Neural cell (in vitro differentiated cells): Measurements from ENCODE around the gene RPS19BP1. TPM values are rescaled to one million over a fixed set of nuclear protein-coding genes. Genes with fewer than 3 reads are reported as not detected.
A peak's percentile ranks its signal among the peaks of the same experiment; 100 is the strongest.

ENCODE experiments used
- H2AFZ ChIP-seq: fragments of 200-600, 300-800 bp; sonication (generic), shearing (Covaris generic); 2 replicates; pipeline ENCODE4 v1.6.0; 2014; ENCODE audit warnings: low read depth, mild to moderate bottlenecking, antibody characterized with exemption, low read length, moderate library complexity
- H3F3A ChIP-seq: fragments of 200-600 bp; shearing (Covaris generic); 2 replicates; pipeline ENCODE4 v1.6.1; 2016; ENCODE audit warnings: mild to moderate bottlenecking, moderate library complexity, mixed read lengths, antibody characterized with exemption, low read length; ENCODE audit not compliant: insufficient read depth, poor library complexity, severe bottlenecking
- H3K27ac ChIP-seq: fragments of 200-600, 300-800 bp; sonication (generic), shearing (Covaris generic); 2 replicates; pipeline ENCODE4 v1.5.1; 2014; ENCODE audit warnings: mild to moderate bottlenecking, low read length, moderate library complexity
- H3K27me3 ChIP-seq: fragments of 300-800, 200-600 bp; sonication (generic), shearing (Covaris generic); 2 replicates; pipeline ENCODE4 v1.6.0; 2014; ENCODE audit warnings: mild to moderate bottlenecking, low read depth, low read length, moderate library complexity; ENCODE audit not compliant: insufficient read depth
- H3K36me3 ChIP-seq: fragments of 300-800, 200-600 bp; sonication (generic), shearing (Covaris generic); 2 replicates; pipeline ENCODE4 v1.5.1; 2014; ENCODE audit warnings: mild to moderate bottlenecking, antibody characterized with exemption, low read length, moderate library complexity; ENCODE audit not compliant: insufficient read depth
- H3K4me2 ChIP-seq: fragments of 300-800, 200-600 bp; sonication (generic), shearing (Covaris generic); 2 replicates; pipeline ENCODE4 v1.6.0; 2014; ENCODE audit warnings: mild to moderate bottlenecking, low read length
- H3K4me3 ChIP-seq: fragments of 300-800, 200-600 bp; sonication (generic), shearing (Covaris generic); 2 replicates; pipeline ENCODE4 v1.5.1; 2014; ENCODE audit warnings: mild to moderate bottlenecking, low read length, moderate library complexity
- H3K79me2 ChIP-seq: fragments of 200-600 bp; shearing (Covaris generic); replicated peaks from 2 replicates; pipeline ENCODE4 v1.6.0; 2014; ENCODE audit warnings: mild to moderate bottlenecking, low read length, moderate library complexity; ENCODE audit not compliant: insufficient read depth
- H3K9ac ChIP-seq: fragments of 300-800, 200-600 bp; sonication (generic), shearing (Covaris generic); 2 replicates; pipeline ENCODE4 v1.6.1; 2016; ENCODE audit warnings: mild to moderate bottlenecking, low read length, mixed read lengths
- H3K9me2 ChIP-seq: fragments of 200-600 bp; shearing (Covaris generic); 2 replicates; pipeline ENCODE4 v1.6.1; 2016; ENCODE audit warnings: mild to moderate bottlenecking, low read length, mixed read lengths; ENCODE audit not compliant: insufficient read depth
- H3K9me3 ChIP-seq: fragments of 200-600, 300-800 bp; sonication (generic), shearing (Covaris generic); 2 replicates; pipeline ENCODE4 v1.6.1; 2016; ENCODE audit warnings: mild to moderate bottlenecking, mixed run types, low read length, moderate library complexity, mixed read lengths
- H4K20me1 ChIP-seq: fragments of 200-600 bp; shearing (Covaris generic); 2 replicates; pipeline ENCODE4 v1.6.1; 2016; ENCODE audit warnings: mild to moderate bottlenecking, mixed run types; ENCODE audit not compliant: insufficient read depth
- EP300 ChIP-seq: fragments of 450-650 bp; conservative IDR thresholded peaks from 2 replicates; pipeline ENCODE4 v1.6.1; 2014; ENCODE audit warnings: antibody characterized with exemption, mild to moderate bottlenecking, moderate library complexity; ENCODE audit not compliant: poor library complexity, severe bottlenecking
- EZH2 ChIP-seq: fragments of 200-600, 300-800 bp; shearing (Covaris generic), sonication (generic); IDR thresholded peaks from 2 replicates; pipeline ENCODE4 v1.6.1; 2014; ENCODE audit warnings: antibody characterized with exemption, low read length, borderline replicate concordance, mild to moderate bottlenecking; ENCODE audit not compliant: insufficient read depth, poor library complexity, severe bottlenecking
- MXI1 ChIP-seq: fragments of 450-650 bp; conservative IDR thresholded peaks from 2 replicates; pipeline ENCODE4 v1.6.1; 2014; ENCODE audit warnings: antibody characterized with exemption, mild to moderate bottlenecking; ENCODE audit not compliant: poor library complexity, severe bottlenecking
- POLR2AphosphoS5 ChIP-seq: IDR thresholded peaks from 2 replicates; pipeline ENCODE4 v1.6.1; 2012
- RAD21 ChIP-seq: fragments of 450-650 bp; conservative IDR thresholded peaks from 2 replicates; pipeline ENCODE4 v1.6.1; 2014; ENCODE audit warnings: antibody characterized with exemption, mild to moderate bottlenecking, moderate library complexity
- SMC3 ChIP-seq: fragments of 450-650 bp; conservative IDR thresholded peaks from 2 replicates; pipeline ENCODE4 v1.6.1; 2014; ENCODE audit warnings: antibody characterized with exemption, mild to moderate bottlenecking, moderate library complexity; ENCODE audit not compliant: poor library complexity
- TAF1 ChIP-seq: IDR thresholded peaks from 2 replicates; pipeline ENCODE4 v1.6.1; 2012; ENCODE audit warnings: low read depth
- polyA plus RNA-seq: library from polyadenylated mRNA; depleted of rRNA; stranded (reverse); fragments of >200 nt; gene quantifications from 2 replicates; pipeline ENCODE4 v1.2.3, GENCODE V29; 2014
- TF ChIP-seq, protein P1 (sequence below): fragments of 450-650 bp; IDR thresholded peaks from 2 replicates; pipeline ENCODE4 v1.5.1; 2014; ENCODE audit warnings: antibody characterized with exemption, mild to moderate bottlenecking, moderate library complexity; ENCODE audit not compliant: poor library complexity, severe bottlenecking
- TF ChIP-seq, protein P2 (sequence below): IDR thresholded peaks from 2 replicates; pipeline ENCODE4 v1.6.1; 2012; ENCODE audit warnings: borderline replicate concordance

Gene RPS19BP1
- polyA plus RNA-seq, 1 donor from 2014 or later, result 164 TPM

DNA sequence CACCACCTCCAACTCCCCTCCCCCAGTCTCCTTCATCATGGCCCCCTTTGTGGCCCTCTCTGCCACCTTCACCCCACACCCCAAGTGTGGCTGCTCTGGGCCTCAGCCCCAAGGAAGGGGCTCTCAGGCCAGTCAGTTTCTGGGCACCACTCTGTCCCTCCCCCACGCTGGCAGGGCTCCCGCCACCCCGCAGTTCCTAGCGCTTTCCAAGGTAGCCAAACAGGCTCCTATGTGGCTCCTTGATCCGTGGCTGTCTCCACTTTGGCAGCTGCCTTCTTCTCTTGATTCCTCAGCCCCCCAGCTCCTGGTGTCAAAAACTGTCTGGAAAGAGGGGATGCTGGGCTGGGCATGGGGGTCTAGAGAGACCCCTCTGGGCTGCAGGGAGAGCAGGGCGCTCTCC lies 27.6 kb upstream of the RPS19BP1 start:
- H3F3A ChIP-seq, result no peaks in the 10 kb centered on the region
- no peaks in the 10 kb centered on the region for H3K9me2 ChIP-seq
- H2AFZ ChIP-seq, result no peak overlapping the region
- H3K36me3 ChIP-seq, result no peaks in the 10 kb centered on the region
- peaks cover 47% of the 10 kb centered on the region for H3K27me3 ChIP-seq
- H3K4me3 ChIP-seq, result no peak overlapping the region
- no peak for TF ChIP-seq EZH2
- TF ChIP-seq, protein P1, sequence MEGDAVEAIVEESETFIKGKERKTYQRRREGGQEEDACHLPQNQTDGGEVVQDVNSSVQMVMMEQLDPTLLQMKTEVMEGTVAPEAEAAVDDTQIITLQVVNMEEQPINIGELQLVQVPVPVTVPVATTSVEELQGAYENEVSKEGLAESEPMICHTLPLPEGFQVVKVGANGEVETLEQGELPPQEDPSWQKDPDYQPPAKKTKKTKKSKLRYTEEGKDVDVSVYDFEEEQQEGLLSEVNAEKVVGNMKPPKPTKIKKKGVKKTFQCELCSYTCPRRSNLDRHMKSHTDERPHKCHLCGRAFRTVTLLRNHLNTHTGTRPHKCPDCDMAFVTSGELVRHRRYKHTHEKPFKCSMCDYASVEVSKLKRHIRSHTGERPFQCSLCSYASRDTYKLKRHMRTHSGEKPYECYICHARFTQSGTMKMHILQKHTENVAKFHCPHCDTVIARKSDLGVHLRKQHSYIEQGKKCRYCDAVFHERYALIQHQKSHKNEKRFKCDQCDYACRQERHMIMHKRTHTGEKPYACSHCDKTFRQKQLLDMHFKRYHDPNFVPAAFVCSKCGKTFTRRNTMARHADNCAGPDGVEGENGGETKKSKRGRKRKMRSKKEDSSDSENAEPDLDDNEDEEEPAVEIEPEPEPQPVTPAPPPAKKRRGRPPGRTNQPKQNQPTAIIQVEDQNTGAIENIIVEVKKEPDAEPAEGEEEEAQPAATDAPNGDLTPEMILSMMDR, result no peak
- TF ChIP-seq TAF1, result no peak
- H3K27ac ChIP-seq, result no peak overlapping the region
- no peak overlapping the region for H3K9ac ChIP-seq
- H3K79me2 ChIP-seq, result no peaks in the 10 kb centered on the region
- no peak overlapping the region for H3K4me2 ChIP-seq
- no peaks in the 10 kb centered on the region for H3K9me3 ChIP-seq
- H4K20me1 ChIP-seq, result no peaks in the 10 kb centered on the region

DNA sequence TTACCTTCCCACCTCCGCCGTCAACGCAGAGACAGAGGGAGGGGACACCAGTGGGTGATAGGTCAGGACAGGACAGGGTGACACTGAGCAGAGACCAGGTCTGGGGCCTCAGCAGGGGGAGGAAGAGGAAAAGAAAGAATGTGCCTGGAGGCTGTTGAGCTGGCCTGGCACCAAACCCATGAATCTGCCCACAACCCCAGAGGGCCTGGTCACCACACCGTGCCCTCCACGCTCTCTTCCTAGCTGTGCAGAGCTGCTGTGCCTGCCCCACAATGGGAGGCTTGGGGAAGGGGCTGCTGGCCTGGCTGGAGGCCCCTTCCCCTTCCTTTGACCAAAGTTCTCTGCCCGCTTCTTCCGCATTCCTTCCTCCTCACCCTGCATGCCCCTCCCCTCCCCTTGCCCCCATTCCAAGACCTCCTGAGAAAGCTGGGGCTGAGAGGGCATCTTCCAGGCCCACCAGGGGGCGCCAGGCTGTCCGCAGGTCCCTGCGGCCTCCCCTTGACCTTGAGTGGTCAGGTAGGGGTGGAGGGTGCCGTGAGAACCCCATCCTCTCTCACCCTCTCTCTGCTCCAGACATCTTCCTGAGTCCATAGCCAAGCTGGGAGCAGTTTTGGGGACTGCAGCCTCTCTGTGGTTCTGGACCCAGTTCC lies 27.0 kb upstream of the RPS19BP1 start:
- Histone ChIP-seq H3K4me2 (no peak overlapping the region), H3K4me3 (no peak overlapping the region), H3K9me3 (no peaks in the 10 kb centered on the region), H4K20me1 (no peaks in the 10 kb centered on the region), H3K9ac (no peak overlapping the region), H3K27me3 (peaks cover 47% of the 10 kb centered on the region), H3K27ac (no peak overlapping the region), H3K79me2 (no peaks in the 10 kb centered on the region), H3K36me3 (no peaks in the 10 kb centered on the region), H3K9me2 (no peaks in the 10 kb centered on the region), H3F3A (no peaks in the 10 kb centered on the region), H2AFZ (no peak overlapping the region)
- TF ChIP-seq SMC3 (peak; percentile 18), RAD21 (no peak)

DNA sequence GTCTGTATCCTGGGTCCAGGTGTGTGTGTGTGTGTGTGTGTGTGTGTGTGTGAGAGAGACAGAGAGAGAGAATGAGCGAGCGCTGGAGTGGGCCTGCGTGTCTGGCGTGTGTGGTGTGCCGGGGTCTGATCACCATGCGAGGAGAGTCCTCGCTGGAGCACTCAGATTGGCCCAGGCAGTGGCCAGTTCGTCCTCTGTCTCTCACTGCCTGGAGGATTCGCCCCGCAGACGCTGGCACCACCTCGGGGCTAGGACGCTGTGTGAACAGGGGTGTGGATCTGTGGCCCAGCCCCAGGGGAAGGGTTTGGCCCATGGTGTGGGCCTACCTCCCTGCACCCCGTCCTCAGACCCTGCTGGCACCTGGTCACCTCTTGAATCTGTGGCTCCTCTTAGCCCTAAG lies 26.4 kb upstream of the RPS19BP1 start:
- Histone ChIP-seq H3K9me2 (no peaks in the 10 kb centered on the region), H3K9me3 (no peaks in the 10 kb centered on the region), H3K9ac (no peak overlapping the region), H3K36me3 (no peaks in the 10 kb centered on the region), H3K79me2 (no peaks in the 10 kb centered on the region), H4K20me1 (no peaks in the 10 kb centered on the region), H3F3A (no peaks in the 10 kb centered on the region), H3K4me2 (no peak overlapping the region), H2AFZ (no peak overlapping the region), H3K4me3 (peak overlapping the region; percentile 56), H3K27ac (no peak overlapping the region), H3K27me3 (peaks cover 47% of the 10 kb centered on the region)
- no peak for TF ChIP-seq TAF1
- TF ChIP-seq EZH2, result no peak
- TF ChIP-seq POLR2AphosphoS5, result no peak
- TF ChIP-seq RAD21, result no peak
- no peak for TF ChIP-seq MXI1
- TF ChIP-seq EP300, result no peak
- TF ChIP-seq, protein P1, result no peak
- TF ChIP-seq, protein P2, sequence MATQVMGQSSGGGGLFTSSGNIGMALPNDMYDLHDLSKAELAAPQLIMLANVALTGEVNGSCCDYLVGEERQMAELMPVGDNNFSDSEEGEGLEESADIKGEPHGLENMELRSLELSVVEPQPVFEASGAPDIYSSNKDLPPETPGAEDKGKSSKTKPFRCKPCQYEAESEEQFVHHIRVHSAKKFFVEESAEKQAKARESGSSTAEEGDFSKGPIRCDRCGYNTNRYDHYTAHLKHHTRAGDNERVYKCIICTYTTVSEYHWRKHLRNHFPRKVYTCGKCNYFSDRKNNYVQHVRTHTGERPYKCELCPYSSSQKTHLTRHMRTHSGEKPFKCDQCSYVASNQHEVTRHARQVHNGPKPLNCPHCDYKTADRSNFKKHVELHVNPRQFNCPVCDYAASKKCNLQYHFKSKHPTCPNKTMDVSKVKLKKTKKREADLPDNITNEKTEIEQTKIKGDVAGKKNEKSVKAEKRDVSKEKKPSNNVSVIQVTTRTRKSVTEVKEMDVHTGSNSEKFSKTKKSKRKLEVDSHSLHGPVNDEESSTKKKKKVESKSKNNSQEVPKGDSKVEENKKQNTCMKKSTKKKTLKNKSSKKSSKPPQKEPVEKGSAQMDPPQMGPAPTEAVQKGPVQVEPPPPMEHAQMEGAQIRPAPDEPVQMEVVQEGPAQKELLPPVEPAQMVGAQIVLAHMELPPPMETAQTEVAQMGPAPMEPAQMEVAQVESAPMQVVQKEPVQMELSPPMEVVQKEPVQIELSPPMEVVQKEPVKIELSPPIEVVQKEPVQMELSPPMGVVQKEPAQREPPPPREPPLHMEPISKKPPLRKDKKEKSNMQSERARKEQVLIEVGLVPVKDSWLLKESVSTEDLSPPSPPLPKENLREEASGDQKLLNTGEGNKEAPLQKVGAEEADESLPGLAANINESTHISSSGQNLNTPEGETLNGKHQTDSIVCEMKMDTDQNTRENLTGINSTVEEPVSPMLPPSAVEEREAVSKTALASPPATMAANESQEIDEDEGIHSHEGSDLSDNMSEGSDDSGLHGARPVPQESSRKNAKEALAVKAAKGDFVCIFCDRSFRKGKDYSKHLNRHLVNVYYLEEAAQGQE, result no peak
- TF ChIP-seq SMC3, result no peak
